KMS-11 (cell line): ENCODE data around the gene C1orf21.

Source experiments
- H2AFZ ChIP-seq: fragments of 200-600 bp; sonication (generic); 2 replicates; pipeline ENCODE4 v1.6.1; 2016; ENCODE audit warnings: antibody characterized with exemption, mixed run types, low read depth
- H3K27ac ChIP-seq: fragments of 200-600 bp; sonication (generic); 2 replicates; pipeline ENCODE4 v1.6.1; 2016; ENCODE audit warnings: mild to moderate bottlenecking, mixed run types
- H3K27me3 ChIP-seq: fragments of 200-600 bp; sonication (generic); 2 replicates; pipeline ENCODE4 v1.6.1; 2017; ENCODE audit warnings: mild to moderate bottlenecking, low read depth, mixed run types, moderate library complexity; ENCODE audit not compliant: insufficient read depth
- H3K36me3 ChIP-seq: fragments of 200-600 bp; sonication (generic); 2 replicates; pipeline ENCODE4 v1.6.1; 2017; ENCODE audit warnings: mild to moderate bottlenecking, mixed run types; ENCODE audit not compliant: insufficient read depth
- H3K4me1 ChIP-seq: fragments of 200-600 bp; sonication (generic); 2 replicates; pipeline ENCODE4 v1.6.1; 2016; ENCODE audit warnings: mild to moderate bottlenecking, low read depth, mixed run types; ENCODE audit not compliant: poor library complexity, severe bottlenecking
- H3K4me2 ChIP-seq: fragments of 200-600 bp; sonication (generic); 2 replicates; pipeline ENCODE4 v1.7.0; 2016; ENCODE audit warnings: mild to moderate bottlenecking, mixed run types
- H3K4me3 ChIP-seq: fragments of 200-600 bp; sonication (generic); IDR thresholded peaks from 2 replicates; pipeline ENCODE4 v1.6.1; 2017; ENCODE audit warnings: low read depth, low read length, mixed read lengths; ENCODE audit not compliant: insufficient read depth
- H3K79me2 ChIP-seq: fragments of 200-600 bp; sonication (generic); 2 replicates; pipeline ENCODE4 v1.6.1; 2016; ENCODE audit warnings: low read depth, mixed run types; ENCODE audit not compliant: insufficient read depth
- H3K9ac ChIP-seq: fragments of 200-600 bp; sonication (generic); 2 replicates; pipeline ENCODE4 v1.6.1; 2016; ENCODE audit warnings: mild to moderate bottlenecking, mixed run types
- H4K20me1 ChIP-seq: fragments of 200-600 bp; sonication (generic); 2 replicates; pipeline ENCODE4 v1.6.1; 2016; ENCODE audit warnings: mild to moderate bottlenecking, mixed run types; ENCODE audit not compliant: insufficient read depth
- CTCF ChIP-seq: fragments of 200-600 bp; sonication (generic); conservative IDR thresholded peaks from 2 replicates; pipeline ENCODE4 v1.6.1; 2017; ENCODE audit warnings: low read depth, mild to moderate bottlenecking, antibody characterized with exemption, low read length, moderate library complexity, mixed read lengths

The C1orf21 gene

GRCh38 chr1:184637664-184638240 lies 250.9 kb downstream of the C1orf21 start:
- Histone ChIP-seq H3K4me2 (no peak overlapping the region), H3K36me3 (no peaks in the 10 kb centered on the region), H2AFZ (no peak overlapping the region), H3K4me3 (no peak overlapping the region), H3K4me1 (no peaks in the 10 kb centered on the region), H3K27ac (no peak overlapping the region), H3K79me2 (no peaks in the 10 kb centered on the region), H3K9ac (no peak overlapping the region), H3K27me3 (no peaks in the 10 kb centered on the region), H4K20me1 (no peaks in the 10 kb centered on the region)
- TF ChIP-seq CTCF = no peak

GRCh38 chr1:184639205-184639604 lies 252.4 kb downstream of the C1orf21 start:
- no peak overlapping the region for H3K9ac ChIP-seq
- no peaks in the 10 kb centered on the region for H3K27me3 ChIP-seq
- no peak overlapping the region for H3K4me3 ChIP-seq
- no peak for TF ChIP-seq CTCF
- no peaks in the 10 kb centered on the region for H3K79me2 ChIP-seq
- no peak overlapping the region for H3K4me2 ChIP-seq
- H2AFZ ChIP-seq = no peak overlapping the region
- H3K4me1 ChIP-seq = no peaks in the 10 kb centered on the region
- H4K20me1 ChIP-seq = no peaks in the 10 kb centered on the region
- no peak overlapping the region for H3K27ac ChIP-seq
- H3K36me3 ChIP-seq = no peaks in the 10 kb centered on the region

GRCh38 chr1:184640505-184640904 lies 253.7 kb downstream of the C1orf21 start:
- Histone ChIP-seq H3K4me2 (no peak overlapping the region), H3K27ac (no peak overlapping the region), H3K36me3 (no peaks in the 10 kb centered on the region), H3K4me1 (no peaks in the 10 kb centered on the region), H3K79me2 (no peaks in the 10 kb centered on the region), H3K4me3 (no peak overlapping the region), H2AFZ (no peak overlapping the region), H4K20me1 (no peaks in the 10 kb centered on the region), H3K9ac (no peak overlapping the region), H3K27me3 (no peaks in the 10 kb centered on the region)
- TF ChIP-seq CTCF = no peak

- no peaks in the 10 kb centered on the region for H3K27me3 ChIP-seq
- H3K27ac ChIP-seq = no peak overlapping the region
- H3K4me3 ChIP-seq = no peak overlapping the region
- no peak overlapping the region for H3K4me2 ChIP-seq
- TF ChIP-seq CTCF = no peak
- H4K20me1 ChIP-seq = no peaks in the 10 kb centered on the region
- H2AFZ ChIP-seq = no peak overlapping the region
- no peaks in the 10 kb centered on the region for H3K36me3 ChIP-seq
- no peaks in the 10 kb centered on the region for H3K79me2 ChIP-seq
- no peak overlapping the region for H3K9ac ChIP-seq
- peaks cover 13% of the 10 kb centered on the region for H3K4me1 ChIP-seq
Observed at GRCh38 chr1:184641894-184642293, 255.1 kb downstream of the C1orf21 start.
